Measurements from ENCODE around the gene TAF6L. TPM values are rescaled to one million over a fixed set of nuclear protein-coding genes. Genes with fewer than 3 reads are reported as not detected.
A peak's percentile ranks its signal among the peaks of the same experiment; 100 is the strongest.
"Not testable (repeated sequence)": the region's sequence is repeated elsewhere in the genome, so short reads cannot be mapped to it uniquely, and the experiment has no call there.

TAF6L gene
- total and polyA plus RNA-seq, 3 donors from 2014 or later: 13.6 to 32.0 (median 22.4) TPM

DNA sequence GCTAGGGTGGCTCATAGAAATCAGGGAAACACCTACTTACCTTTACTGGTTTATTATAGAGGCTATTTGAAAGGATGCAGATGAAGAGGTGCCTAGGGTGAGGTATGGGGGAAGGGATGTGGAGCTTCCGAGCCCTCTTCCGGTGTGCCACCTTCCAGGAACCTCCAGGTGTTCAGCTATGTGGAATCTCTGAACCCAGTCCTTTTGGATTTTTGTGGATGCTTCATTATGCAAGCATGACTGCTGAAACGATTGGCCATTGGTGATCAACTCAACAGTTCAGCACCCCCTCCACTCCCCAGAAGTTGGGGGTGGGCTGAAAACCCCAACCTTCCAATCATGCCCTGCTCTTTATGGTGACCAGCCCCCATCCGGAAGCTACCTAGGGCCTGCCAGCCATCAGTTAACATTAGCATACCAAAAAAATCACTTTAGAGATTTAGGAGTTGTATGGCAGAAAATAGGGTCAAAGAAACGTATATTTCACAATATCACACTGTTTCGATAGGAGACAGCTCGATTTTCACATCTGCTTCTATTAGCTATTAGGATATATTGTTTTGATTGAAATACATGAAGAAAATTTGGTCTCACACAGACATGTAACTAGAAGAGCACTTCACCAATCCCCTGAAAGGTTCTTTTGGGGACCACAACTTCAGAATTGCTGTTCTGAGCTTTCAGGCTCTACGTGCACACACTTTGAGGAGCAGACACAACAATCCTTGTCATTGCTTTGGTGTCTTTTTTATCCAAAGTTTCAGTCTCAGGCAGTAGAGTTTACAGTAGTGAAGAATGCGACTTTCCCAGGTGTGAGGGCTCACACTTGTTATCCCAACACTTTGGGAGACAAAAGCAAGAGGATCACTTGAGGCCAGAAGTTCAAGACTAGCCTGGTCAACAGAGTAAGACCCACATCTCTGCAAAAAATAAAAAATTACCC is 13.1 kb upstream of the TAF6L start:
- WGBS, 2 donors: 58 to 74% methylated on average over 9 of the region's 9 CpGs
- TF ChIP-seq POLR2A (IDR thresholded peaks at IDR 0.05): no peak
- TF ChIP-seq, protein P1, sequence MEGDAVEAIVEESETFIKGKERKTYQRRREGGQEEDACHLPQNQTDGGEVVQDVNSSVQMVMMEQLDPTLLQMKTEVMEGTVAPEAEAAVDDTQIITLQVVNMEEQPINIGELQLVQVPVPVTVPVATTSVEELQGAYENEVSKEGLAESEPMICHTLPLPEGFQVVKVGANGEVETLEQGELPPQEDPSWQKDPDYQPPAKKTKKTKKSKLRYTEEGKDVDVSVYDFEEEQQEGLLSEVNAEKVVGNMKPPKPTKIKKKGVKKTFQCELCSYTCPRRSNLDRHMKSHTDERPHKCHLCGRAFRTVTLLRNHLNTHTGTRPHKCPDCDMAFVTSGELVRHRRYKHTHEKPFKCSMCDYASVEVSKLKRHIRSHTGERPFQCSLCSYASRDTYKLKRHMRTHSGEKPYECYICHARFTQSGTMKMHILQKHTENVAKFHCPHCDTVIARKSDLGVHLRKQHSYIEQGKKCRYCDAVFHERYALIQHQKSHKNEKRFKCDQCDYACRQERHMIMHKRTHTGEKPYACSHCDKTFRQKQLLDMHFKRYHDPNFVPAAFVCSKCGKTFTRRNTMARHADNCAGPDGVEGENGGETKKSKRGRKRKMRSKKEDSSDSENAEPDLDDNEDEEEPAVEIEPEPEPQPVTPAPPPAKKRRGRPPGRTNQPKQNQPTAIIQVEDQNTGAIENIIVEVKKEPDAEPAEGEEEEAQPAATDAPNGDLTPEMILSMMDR (IDR thresholded peaks at IDR 0.05): no peak
- no peak overlapping the region for H3K4me3 ChIP-seq
- H3K27ac ChIP-seq: no peak overlapping the region
- H3K27me3 ChIP-seq: no peaks in the 10 kb centered on the region
- no peak for DNase-seq
- no peaks in the 10 kb centered on the region for H3K9me3 ChIP-seq
- peaks cover 13% of the 10 kb centered on the region for H3K4me1 ChIP-seq
- no peaks in the 10 kb centered on the region for H3K36me3 ChIP-seq (ENCODE audit: low read depth, missing control alignments)
- intact Hi-C loops (cut with DNase I; ENCODE audit: low total_unique reads): no loop called here

DNA sequence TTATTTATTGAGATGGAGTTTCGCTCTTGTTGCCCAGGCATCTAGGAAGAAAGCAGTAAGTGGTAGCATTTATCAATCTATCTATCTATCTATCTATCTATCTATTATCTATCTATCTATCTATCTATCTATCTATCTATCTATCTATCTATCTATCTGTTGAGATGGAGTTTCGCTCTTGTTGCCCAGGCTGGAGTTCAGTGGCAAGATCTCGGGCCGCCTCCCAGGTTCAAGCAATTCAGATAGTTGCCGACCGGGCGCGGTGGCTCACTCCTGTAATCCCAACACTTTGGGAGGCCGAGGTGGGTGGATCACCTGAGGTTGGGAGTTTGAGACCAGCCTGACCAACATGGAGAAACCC is 10.3 kb upstream of the TAF6L start:
- WGBS, 2 donors: 26 to 33% methylated on average over 9 of the region's 9 CpGs
- Histone ChIP-seq H3K4me1 (peaks cover 10% of the 10 kb centered on the region), H3K27ac (peak overlapping the region in 1 of 2 donors; percentile 60), H3K4me3 (peak overlapping the region; percentile 60 to 78)
- H3K36me3 ChIP-seq (ENCODE audit: low read depth, missing control alignments); H3K9me3 ChIP-seq; intact Hi-C loops (cut with DNase I; ENCODE audit: low total_unique reads); H3K27me3 ChIP-seq; DNase-seq: not testable (repeated sequence)

DNA sequence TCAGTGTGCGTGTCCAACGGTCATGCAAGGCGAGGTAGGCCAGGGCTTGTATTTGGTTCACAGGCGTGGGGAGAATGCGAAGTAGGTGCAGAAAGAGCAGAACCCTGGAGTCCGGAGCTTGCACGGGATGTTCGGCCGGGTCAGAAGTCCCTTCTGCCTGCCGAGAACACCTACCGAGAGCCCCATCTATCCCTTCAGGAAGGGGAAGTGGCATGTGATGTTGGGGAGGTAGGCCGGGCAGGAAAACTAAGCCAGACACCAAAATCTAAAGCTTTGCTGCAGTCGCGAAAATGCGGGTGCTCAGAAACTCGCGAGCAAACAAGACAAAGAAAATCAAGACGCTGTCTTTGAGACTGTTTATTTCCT is 435 bp upstream of the TAF6L start:
- intact Hi-C loops (cut with DNase I; ENCODE audit: low total_unique reads): no loop called here

DNA sequence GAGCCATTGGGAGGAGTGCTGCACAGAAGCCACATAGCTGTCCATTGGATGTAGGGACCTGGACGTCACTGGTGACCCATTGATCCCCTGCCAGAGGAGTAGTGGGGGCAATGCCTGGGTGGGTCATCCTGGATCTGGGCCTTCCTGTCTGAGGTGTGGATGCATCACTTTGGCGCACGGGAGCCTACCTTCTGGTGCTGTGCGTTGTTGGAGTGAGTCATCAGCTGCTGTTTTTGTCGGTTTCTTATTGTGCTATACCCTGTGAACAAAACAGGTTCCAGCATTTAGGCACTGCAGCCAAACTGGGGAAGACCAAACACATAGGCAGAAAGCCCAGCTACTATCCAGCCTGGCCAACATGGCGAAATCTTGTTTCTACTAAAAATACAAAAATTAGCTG is 3.2 kb downstream of the TAF6L start:
- 85 to 92% methylated on average over 5 to 6 of the region's 6 CpGs for WGBS, 2 donors
- Histone ChIP-seq H3K4me1 (peaks cover 19% of the 10 kb centered on the region), H3K4me3 (no peak overlapping the region), H3K36me3 (ENCODE audit: low read depth, missing control alignments) (no peaks in the 10 kb centered on the region), H3K27ac (no peak overlapping the region), H3K9me3 (no peaks in the 10 kb centered on the region), H3K27me3 (no peaks in the 10 kb centered on the region)
- no peak for DNase-seq
- intact Hi-C loops (cut with DNase I; ENCODE audit: low total_unique reads): no loop called here
- no peak for TF ChIP-seq POLR2A (IDR thresholded peaks at IDR 0.05)
- TF ChIP-seq, protein P1 (IDR thresholded peaks at IDR 0.05): no peak

More for the DNA sequence above, 435 bp upstream of the TAF6L start:
- no peak for DNase-seq
- Histone ChIP-seq H3K36me3 (ENCODE audit: low read depth, missing control alignments) (no peaks in the 10 kb centered on the region), H3K4me3 (peak overlapping the region; percentile 61 to 63), H3K27ac (peak overlapping the region; percentile 80 to 93), H3K27me3 (no peaks in the 10 kb centered on the region), H3K4me1 (peaks cover 19% of the 10 kb centered on the region), H3K9me3 (no peaks in the 10 kb centered on the region)
- TF ChIP-seq POLR2A (IDR thresholded peaks at IDR 0.05): no peak
- TF ChIP-seq, protein P1 (IDR thresholded peaks at IDR 0.05): no peak
- WGBS, 2 donors: 0 to 2% methylated on average over 16 to 18 of the region's 18 CpGs

DNA sequence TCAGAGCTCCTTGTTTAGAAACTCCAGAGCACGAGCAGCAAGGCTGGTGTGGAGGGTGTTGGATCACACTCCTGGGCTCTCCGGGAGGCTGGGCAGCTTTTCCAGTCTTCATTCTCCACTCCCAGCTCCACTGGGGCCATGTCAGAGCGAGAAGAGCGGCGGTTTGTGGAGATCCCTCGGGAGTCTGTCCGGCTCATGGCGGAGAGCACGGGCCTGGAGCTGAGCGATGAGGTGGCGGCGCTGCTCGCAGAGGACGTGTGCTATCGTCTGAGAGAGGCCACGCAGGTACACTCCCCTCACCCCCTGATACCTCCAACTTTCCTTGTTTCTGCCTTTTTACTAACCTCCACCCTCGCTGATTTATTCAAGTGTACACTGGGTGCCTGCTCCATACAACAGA is 4.5 kb downstream of the TAF6L start:
- H3K9me3 ChIP-seq: no peaks in the 10 kb centered on the region
- WGBS, 2 donors: 93 to 94% methylated on average over 17 of the region's 17 CpGs
- no peak for DNase-seq
- no peak for TF ChIP-seq POLR2A (IDR thresholded peaks at IDR 0.05)
- TF ChIP-seq, protein P1 (IDR thresholded peaks at IDR 0.05): no peak
- H3K36me3 ChIP-seq (ENCODE audit: low read depth, missing control alignments): no peaks in the 10 kb centered on the region
- no peaks in the 10 kb centered on the region for H3K27me3 ChIP-seq
- peaks cover 9% of the 10 kb centered on the region for H3K4me1 ChIP-seq
- H3K27ac ChIP-seq: no peak overlapping the region
- intact Hi-C loops (cut with DNase I; ENCODE audit: low total_unique reads): no loop called here
- no peak overlapping the region for H3K4me3 ChIP-seq

Data from testis (tissue), 3 donors.